HCT116 (cell line): ENCODE measurements around the gene CCL4L2. TPM values are rescaled to one million over a fixed set of nuclear protein-coding genes. Genes with fewer than 3 reads are reported as not detected.
"Not testable (repeated sequence)": the region's sequence is repeated elsewhere in the genome, so short reads cannot be mapped to it uniquely, and the experiment has no call there.

Experiments used
- ATAC-seq: fragments of 200-7000 bp; cut with Tn5 transposase; 2 replicates; pipeline ENCODE4 v1.9.1; 2020; ENCODE audit warnings: mild to moderate bottlenecking, moderate library complexity
- BruUV-seq: library from RNA; stranded (reverse); fragments of 400-500 nt; replicated peaks from 2 replicates; lab custom pipeline; 2021; lab: Mats Ljungman, UMichigan
- CTCF ChIA-PET: fragments of 300-600 bp; sonication (Branson Sonifier 250); formaldehyde crosslinking; loops from one replicate; lab custom pipeline; 2021; ENCODE audit warnings: antibody characterized with exemption; lab: Charles Lee
- POLR2A ChIA-PET: fragments of 300-600, 350-600 bp; sonication (Branson Sonifier 250); formaldehyde crosslinking; loops from one replicate; lab custom pipeline; 2021; ENCODE audit warnings: antibody characterized with exemption; lab: Charles Lee
- RAD21 ChIA-PET, 2 experiments: fragments of 300-600 bp; sonication (Branson Sonifier 250); formaldehyde crosslinking; loops; one replicate each; lab custom pipeline; 2023; ENCODE audit warnings: low total read pairs in 2 of 2; ENCODE audit not compliant: uncharacterized antibody in 2 of 2, unreplicated experiment in 2 of 2, low non-redundant PET in 1 of 2; lab: Charles Lee
- DNase-seq: peaks from one replicate; pipeline ENCODE4 v3.0.0-alpha.2; 2010; ENCODE audit warnings: low read depth, low spot score
- H2AFZ ChIP-seq: fragments of 200-600 bp; shearing (Covaris generic), sonication (generic); 2 replicates; pipeline ENCODE4 v1.6.1; 2017; ENCODE audit warnings: low read depth, mixed run types, mixed read lengths, antibody characterized with exemption, low read length; ENCODE audit not compliant: poor library complexity, severe bottlenecking
- H3K27ac ChIP-seq: 2 replicates; pipeline ENCODE4 v1.5.1; 2012; ENCODE audit warnings: low read depth, low read length
- H3K27me3 ChIP-seq: fragments of 200-600 bp; sonication (generic); 2 replicates; pipeline ENCODE4 v1.6.1; 2016; ENCODE audit warnings: mixed run types, low read length, mixed read lengths; ENCODE audit not compliant: insufficient read depth
- H3K36me3 ChIP-seq, 2 experiments: fragments of 200-500 bp in 1 of 2; fragments of 200-600 bp in 1 of 2; sonication (Bioruptor generic) in 1 of 2; sonication (generic) in 1 of 2; 2 replicates each; pipeline versions ENCODE4 v1.5.1 to v1.6.1; 2014 to 2016; ENCODE audit warnings: low read length in 2 of 2, inconsistent platforms in 1 of 2, mixed read lengths in 1 of 2, mixed run types in 1 of 2; ENCODE audit not compliant: insufficient read depth in 2 of 2, control insufficient read depth in 1 of 2
- H3K4me1 ChIP-seq, 2 experiments: fragments of 200-600 bp in 1 of 2; sonication (generic) in 1 of 2; 2 replicates each; pipeline versions ENCODE4 v1.5.1 to v1.6.1; 2012 to 2017; ENCODE audit warnings: low read length in 2 of 2, inconsistent platforms in 1 of 2, mild to moderate bottlenecking in 1 of 2, mixed read lengths in 1 of 2, mixed run types in 1 of 2, moderate library complexity in 1 of 2; ENCODE audit not compliant: insufficient read depth in 2 of 2, control insufficient read depth in 1 of 2
- H3K4me2 ChIP-seq: fragments of 200-600 bp; sonication (generic); 2 replicates; pipeline ENCODE4 v1.6.1; 2017; ENCODE audit warnings: mixed run types, low read length, mixed read lengths
- H3K4me3 ChIP-seq, 2 experiments: fragments of 200-600 bp in 1 of 2; sonication (generic) in 1 of 2; replicated peaks in 1 of 2; 2 replicates each; pipeline ENCODE4 v1.5.1; 2011 to 2016; ENCODE audit warnings: low read length in 2 of 2, control low read depth in 1 of 2, low read depth in 1 of 2, mild to moderate bottlenecking in 1 of 2, mixed read lengths in 1 of 2, mixed run types in 1 of 2
- H3K79me2 ChIP-seq: fragments of 200-600 bp; sonication (generic); 2 replicates; pipeline ENCODE4 v1.6.1; 2017; ENCODE audit warnings: mild to moderate bottlenecking, mixed run types, low read length, moderate library complexity, mixed read lengths; ENCODE audit not compliant: insufficient read depth
- H3K9ac ChIP-seq: fragments of 200-600 bp; sonication (generic); 2 replicates; pipeline ENCODE4 v1.6.1; 2016; ENCODE audit warnings: low read length, mixed read lengths
- H3K9me2 ChIP-seq: fragments of 200-600 bp; sonication (generic), shearing (Covaris generic); 2 replicates; pipeline ENCODE4 v1.6.1; 2017; ENCODE audit warnings: mixed run types, mild to moderate bottlenecking, moderate library complexity; ENCODE audit not compliant: insufficient read depth
- H3K9me3 ChIP-seq, 2 experiments: fragments of 200-500 bp in 1 of 2; fragments of 200-600 bp in 1 of 2; sonication (Bioruptor generic) in 1 of 2; sonication (generic) in 1 of 2; 2 replicates each; pipeline ENCODE4 v1.6.1; 2014 to 2017; ENCODE audit warnings: low read length in 2 of 2, mixed read lengths in 2 of 2, inconsistent platforms in 1 of 2, low read depth in 1 of 2, mild to moderate bottlenecking in 1 of 2, mixed run types in 1 of 2, moderate library complexity in 1 of 2; ENCODE audit not compliant: control insufficient read depth in 1 of 2, insufficient read depth in 1 of 2
- H4K20me1 ChIP-seq: fragments of 200-600 bp; sonication (generic), shearing (Covaris generic); 2 replicates; pipeline ENCODE4 v1.6.1; 2017; ENCODE audit warnings: mixed run types, mild to moderate bottlenecking, moderate library complexity; ENCODE audit not compliant: insufficient read depth
- intact Hi-C: fragments of 100-400 bp; cut with micrococcal nuclease; formaldehyde crosslinking; loops from 2 replicates; pipeline ENCODE4 v1.10.0; 2022
- total RNA-seq: library from RNA; stranded (reverse); gene quantifications from one replicate; pipeline ENCODE4 v1.2.1, GENCODE V29; 2021; ENCODE audit not compliant: unreplicated experiment

CCL4L2 gene
- total RNA-seq, 1 experiment from 2014 or later = 0.37 TPM

GRCh38 chr17:36220737-36221580, 10.1 kb downstream of the CCL4L2 start:
- H4K20me1 ChIP-seq, CTCF ChIA-PET, H3K27ac ChIP-seq, H3K79me2 ChIP-seq, BruUV-seq, DNase-seq, H3K4me2 ChIP-seq, H3K36me3 ChIP-seq, H3K27me3 ChIP-seq, RAD21 ChIA-PET, H2AFZ ChIP-seq, ATAC-seq, H3K9ac ChIP-seq, H3K9me2 ChIP-seq, H3K4me3 ChIP-seq, intact Hi-C loops, H3K4me1 ChIP-seq, H3K9me3 ChIP-seq, POLR2A ChIA-PET: not testable (repeated sequence)

- H4K20me1 ChIP-seq, BruUV-seq, ATAC-seq, H3K36me3 ChIP-seq, CTCF ChIA-PET, H3K9me3 ChIP-seq, H3K79me2 ChIP-seq, H3K27me3 ChIP-seq, H2AFZ ChIP-seq, H3K27ac ChIP-seq, H3K9ac ChIP-seq, H3K9me2 ChIP-seq, intact Hi-C loops, H3K4me1 ChIP-seq, RAD21 ChIA-PET, DNase-seq, H3K4me2 ChIP-seq, POLR2A ChIA-PET, H3K4me3 ChIP-seq: not testable (repeated sequence)
These were observed 10.8 kb downstream of the CCL4L2 start for GRCh38 chr17:36221581-36222100.

GRCh38 chr17:36222967-36223366, 12.1 kb downstream of the CCL4L2 start:
- H3K4me2 ChIP-seq, H3K79me2 ChIP-seq, intact Hi-C loops, H3K9me2 ChIP-seq, H3K9me3 ChIP-seq, RAD21 ChIA-PET, BruUV-seq, POLR2A ChIA-PET, H3K9ac ChIP-seq, H3K27me3 ChIP-seq, ATAC-seq, DNase-seq, H3K36me3 ChIP-seq, H4K20me1 ChIP-seq, H3K4me1 ChIP-seq, CTCF ChIA-PET, H3K4me3 ChIP-seq, H3K27ac ChIP-seq, H2AFZ ChIP-seq: not testable (repeated sequence)
